CD8-positive, alpha-beta memory T cell (primary cell): ENCODE measurements around the gene CCDC18. TPM values are rescaled to one million over a fixed set of nuclear protein-coding genes. Genes with fewer than 3 reads are reported as not detected.
"Not testable (repeated sequence)": the region's sequence is repeated elsewhere in the genome, so short reads cannot be mapped to it uniquely, and the experiment has no call there.

ENCODE experiments used
- CTCF ChIA-PET: fragments of 350-600 bp; sonication (Branson Sonifier 250); formaldehyde crosslinking; loops from one replicate; lab custom pipeline; 2021; ENCODE audit warnings: antibody characterized with exemption; lab: Charles Lee
- POLR2A ChIA-PET: fragments of 350-600 bp; sonication (Branson Sonifier 250); formaldehyde crosslinking; loops from one replicate; lab custom pipeline; 2021; ENCODE audit warnings: antibody characterized with exemption; lab: Charles Lee
- DNase-seq, 5 donors: peaks; one replicate each; pipeline versions ENCODE4 v3.0.0 to v3.0.0-alpha.2; 2020 to 2022; ENCODE audit warnings: mixed read lengths in 1 of 5
- H3K27ac ChIP-seq: one replicate; pipeline ENCODE4 v1.7.0; 2013; ENCODE audit warnings: low read depth, mild to moderate bottlenecking, low read length, moderate library complexity
- H3K27me3 ChIP-seq: 2 replicates; pipeline ENCODE4 v1.7.0; 2013; ENCODE audit warnings: low read length, mild to moderate bottlenecking; ENCODE audit not compliant: insufficient read depth, poor library complexity, severe bottlenecking
- H3K36me3 ChIP-seq: 2 replicates; pipeline ENCODE4 v1.7.0; 2013; ENCODE audit warnings: mild to moderate bottlenecking, low read length, moderate library complexity; ENCODE audit not compliant: insufficient read depth
- H3K4me1 ChIP-seq: 2 replicates; pipeline ENCODE4 v1.7.0; 2013; ENCODE audit warnings: mild to moderate bottlenecking, low read length, moderate library complexity; ENCODE audit not compliant: insufficient read depth
- H3K4me3 ChIP-seq: 2 replicates; pipeline ENCODE4 v1.7.0; 2013; ENCODE audit warnings: mild to moderate bottlenecking, low read length
- H3K9me3 ChIP-seq: 2 replicates; pipeline ENCODE4 v1.7.0; 2013; ENCODE audit warnings: mild to moderate bottlenecking, low read length
- H3K27ac Mint-ChIP-seq, 8 donors: one replicate each; pipeline ENCODE4 v1.8.0; 2020 to 2021; ENCODE audit warnings: mixed read lengths in 8 of 8, mild to moderate bottlenecking in 6 of 8, inconsistent platforms in 3 of 8, moderate library complexity in 3 of 8
- H3K27me3 Mint-ChIP-seq, 2 donors: one replicate each; pipeline ENCODE4 v1.8.0; 2020 to 2021; ENCODE audit warnings: mixed read lengths in 2 of 2, mild to moderate bottlenecking in 1 of 2, moderate library complexity in 1 of 2
- H3K36me3 Mint-ChIP-seq, 3 donors: one replicate each; pipeline ENCODE4 v1.8.0; 2020 to 2021; ENCODE audit warnings: mixed read lengths in 3 of 3, inconsistent platforms in 1 of 3, mild to moderate bottlenecking in 1 of 3
- H3K4me1 Mint-ChIP-seq, 3 donors: one replicate each; pipeline ENCODE4 v1.8.0; 2020 to 2021; ENCODE audit warnings: mixed read lengths in 3 of 3, inconsistent platforms in 1 of 3, mild to moderate bottlenecking in 1 of 3
- H3K4me3 Mint-ChIP-seq, 7 donors: one replicate each; pipeline ENCODE4 v1.8.0; 2020 to 2021; ENCODE audit warnings: mixed read lengths in 7 of 7, mild to moderate bottlenecking in 6 of 7, moderate library complexity in 4 of 7, inconsistent platforms in 2 of 7
- H3K9me3 Mint-ChIP-seq, 5 donors: one replicate each; pipeline ENCODE4 v1.8.0; 2020 to 2022; ENCODE audit warnings: mixed read lengths in 5 of 5, mild to moderate bottlenecking in 3 of 5, moderate library complexity in 2 of 5, inconsistent platforms in 1 of 5
- polyA plus RNA-seq: library from polyadenylated mRNA; unstranded; fragments of 300-500 nt; fragmentation: Illumina TruSeq; gene quantifications from one replicate; pipeline ENCODE4 v1.2.3, GENCODE V29; 2021
- total RNA-seq, 2 experiments: library from RNA; stranded (reverse); gene quantifications; one replicate each; pipeline ENCODE4 v1.2.3, GENCODE V29; 2021

The CCDC18 gene
- total and polyA plus RNA-seq, 3 experiments from 2014 or later, result 9.6 to 11.5 (median 10.7) TPM

GRCh38 chr1:93159337-93159736 lies 21.2 kb upstream of the CCDC18 start:
- Histone ChIP-seq H3K9me3 (no peaks in the 10 kb centered on the region), H3K27me3 (no peaks in the 10 kb centered on the region), H3K27ac (no peak overlapping the region), H3K36me3 (peaks cover 12% of the 10 kb centered on the region), H3K4me1 (no peaks in the 10 kb centered on the region), H3K4me3 (no peak overlapping the region)
- POLR2A ChIA-PET, result no interaction called here
- H3K36me3 Mint-ChIP-seq, result peaks cover 0 to 70% (median 11%) of the 10 kb centered on the region in 3 donors
- no peaks in the 10 kb centered on the region for H3K9me3 Mint-ChIP-seq
- DNase-seq, result no peak
- H3K4me3 Mint-ChIP-seq, result no peak overlapping the region
- no peaks in the 10 kb centered on the region for H3K27me3 Mint-ChIP-seq
- CTCF ChIA-PET, result no interaction called here
- peaks cover 28 to 44% (median 41%) of the 10 kb centered on the region in 3 donors for H3K4me1 Mint-ChIP-seq
- peak overlapping the region in 2 of 8 donors; percentile 10 to 71 for H3K27ac Mint-ChIP-seq

GRCh38 chr1:93163314-93163713 lies 17.2 kb upstream of the CCDC18 start:
- H3K9me3 ChIP-seq, DNase-seq, H3K27me3 Mint-ChIP-seq, H3K9me3 Mint-ChIP-seq, H3K4me1 ChIP-seq, H3K27ac ChIP-seq, H3K27ac Mint-ChIP-seq, H3K36me3 ChIP-seq, CTCF ChIA-PET, H3K4me3 Mint-ChIP-seq, POLR2A ChIA-PET, H3K4me3 ChIP-seq, H3K27me3 ChIP-seq: not testable (repeated sequence)
- H3K36me3 Mint-ChIP-seq, result peaks cover 5 to 57% (median 13%) of the 10 kb centered on the region in 3 donors
- peaks cover 47 to 71% (median 62%) of the 10 kb centered on the region in 3 donors for H3K4me1 Mint-ChIP-seq

- no peaks in the 10 kb centered on the region for H3K27me3 Mint-ChIP-seq
- DNase-seq, result no peak
- Histone ChIP-seq H3K27me3 (no peaks in the 10 kb centered on the region), H3K9me3 (no peaks in the 10 kb centered on the region), H3K4me1 (no peaks in the 10 kb centered on the region), H3K27ac (no peak overlapping the region), H3K4me3 (no peak overlapping the region), H3K36me3 (no peaks in the 10 kb centered on the region)
- peaks cover 0 to 8% (median 0%) of the 10 kb centered on the region in 5 donors for H3K9me3 Mint-ChIP-seq
- peak overlapping the region in 2 of 8 donors; percentile 12 to 52 for H3K27ac Mint-ChIP-seq
- POLR2A ChIA-PET, result no interaction called here
- H3K4me1 Mint-ChIP-seq, result peaks cover 60 to 82% (median 75%) of the 10 kb centered on the region in 3 donors
- no peak overlapping the region for H3K4me3 Mint-ChIP-seq
- H3K36me3 Mint-ChIP-seq, result peaks cover 8 to 51% (median 13%) of the 10 kb centered on the region in 3 donors
- CTCF ChIA-PET, result interaction anchor here (0.7 kb wide), 1 partner anchor 69 kb away, joined by 3 read pairs; no protein-coding TSS in a partner anchor
Measured at GRCh38 chr1:93164816-93165215, 15.7 kb upstream of the CCDC18 start.

- DNase-seq, H3K36me3 ChIP-seq, H3K27me3 Mint-ChIP-seq, H3K9me3 ChIP-seq, H3K27ac ChIP-seq, H3K4me3 Mint-ChIP-seq, H3K27me3 ChIP-seq, H3K4me3 ChIP-seq, H3K4me1 ChIP-seq, POLR2A ChIA-PET, H3K9me3 Mint-ChIP-seq: not testable (repeated sequence)
- Mint-ChIP-seq H3K36me3 (peaks cover 8 to 47% (median 13%) of the 10 kb centered on the region in 3 donors), H3K4me1 (peaks cover 59 to 80% (median 75%) of the 10 kb centered on the region in 3 donors), H3K27ac (peak overlapping the region in 4 of 8 donors; percentile 27 to 55 (median 40))
- CTCF ChIA-PET, result interaction anchor here (1.0 kb wide), 1 partner anchor 14 kb away, joined by 4 read pairs; the partner anchor contains the start of gene TMED5
Measured at GRCh38 chr1:93165895-93166294, 14.6 kb upstream of the CCDC18 start.

- Histone ChIP-seq H3K27me3 (no peaks in the 10 kb centered on the region), H3K27ac (no peak overlapping the region), H3K4me3 (no peak overlapping the region), H3K9me3 (no peaks in the 10 kb centered on the region), H3K36me3 (no peaks in the 10 kb centered on the region), H3K4me1 (peaks cover 8% of the 10 kb centered on the region)
- Mint-ChIP-seq H3K4me3 (no peak overlapping the region), H3K9me3 (peaks cover 0 to 8% (median 0%) of the 10 kb centered on the region in 5 donors), H3K27ac (peak overlapping the region in 2 of 8 donors; percentile 8 to 17), H3K4me1 (peaks cover 63 to 80% (median 75%) of the 10 kb centered on the region in 3 donors), H3K27me3 (no peaks in the 10 kb centered on the region), H3K36me3 (peaks cover 8 to 42% (median 9%) of the 10 kb centered on the region in 3 donors)
- ChIA-PET CTCF (no interaction called here), POLR2A (interaction anchor here (1.2 kb wide), 1 partner anchor 12 kb away, joined by 7 read pairs; no protein-coding TSS in a partner anchor)
- DNase-seq, result no peak
Measured at GRCh38 chr1:93167006-93167405, 13.5 kb upstream of the CCDC18 start.

- peaks cover 13 to 45% (median 14%) of the 10 kb centered on the region in 3 donors for H3K36me3 Mint-ChIP-seq
Measured at GRCh38 chr1:93170141-93170678, 10.3 kb upstream of the CCDC18 start.

GRCh38 chr1:93171549-93172034 lies 8.9 kb upstream of the CCDC18 start:
- H3K27me3 Mint-ChIP-seq, result no peaks in the 10 kb centered on the region
- peaks cover 6% of the 10 kb centered on the region for H3K36me3 ChIP-seq
- ChIA-PET CTCF (no interaction called here), POLR2A (interaction anchor here (0.6 kb wide), 1 partner anchor 48 kb away, joined by 17 read pairs; no protein-coding TSS in a partner anchor)
- H3K36me3 Mint-ChIP-seq, result peaks cover 12 to 49% (median 14%) of the 10 kb centered on the region in 3 donors
- peaks cover 0 to 8% (median 0%) of the 10 kb centered on the region in 5 donors for H3K9me3 Mint-ChIP-seq
- H3K27ac Mint-ChIP-seq, result peak overlapping the region; percentile 15 to 90 (median 72)
- peak overlapping the region; percentile 37 for H3K4me3 ChIP-seq
- H3K9me3 ChIP-seq, result no peaks in the 10 kb centered on the region
- peaks cover 72 to 87% (median 82%) of the 10 kb centered on the region in 3 donors for H3K4me1 Mint-ChIP-seq
- H3K4me1 ChIP-seq, result peaks cover 43% of the 10 kb centered on the region
- H3K4me3 Mint-ChIP-seq, result peak overlapping the region; percentile 78 to 87 (median 83)
- no peak overlapping the region for H3K27ac ChIP-seq
- DNase-seq, result no peak
- no peaks in the 10 kb centered on the region for H3K27me3 ChIP-seq

More at GRCh38 chr1:93170141-93170678, 10.3 kb upstream of the CCDC18 start:
- H3K4me3 ChIP-seq, H3K27me3 Mint-ChIP-seq, CTCF ChIA-PET, H3K27ac ChIP-seq, DNase-seq, H3K9me3 Mint-ChIP-seq, H3K27me3 ChIP-seq, H3K4me3 Mint-ChIP-seq, H3K9me3 ChIP-seq, H3K36me3 ChIP-seq: not testable (repeated sequence)
- peaks cover 35% of the 10 kb centered on the region for H3K4me1 ChIP-seq
- peaks cover 73 to 87% (median 80%) of the 10 kb centered on the region in 3 donors for H3K4me1 Mint-ChIP-seq
- H3K27ac Mint-ChIP-seq, result peak overlapping the region in 1 of 8 donors; percentile 64
- POLR2A ChIA-PET, result interaction anchor here (0.6 kb wide), 1 partner anchor 208 kb away, joined by 3 read pairs; no protein-coding TSS in a partner anchor

GRCh38 chr1:93172778-93173177 lies 7.7 kb upstream of the CCDC18 start:
- POLR2A ChIA-PET, result interaction anchor here (1.0 kb wide), 1 partner anchor 60 kb away, joined by 3 read pairs; no protein-coding TSS in a partner anchor
- Mint-ChIP-seq H3K36me3 (peaks cover 9 to 48% (median 12%) of the 10 kb centered on the region in 3 donors), H3K4me3 (peak overlapping the region in 6 of 7 donors; percentile 32 to 78 (median 65)), H3K9me3 (peaks cover 0 to 6% (median 0%) of the 10 kb centered on the region in 5 donors), H3K27me3 (no peaks in the 10 kb centered on the region), H3K27ac (peak overlapping the region in 3 of 8 donors; percentile 4 to 42 (median 10)), H3K4me1 (peaks cover 75 to 87% (median 85%) of the 10 kb centered on the region in 3 donors)
- Histone ChIP-seq H3K27ac (no peak overlapping the region), H3K4me3 (no peak overlapping the region), H3K9me3 (no peaks in the 10 kb centered on the region), H3K4me1 (peaks cover 55% of the 10 kb centered on the region), H3K36me3 (peaks cover 6% of the 10 kb centered on the region), H3K27me3 (no peaks in the 10 kb centered on the region)
- DNase-seq, result no peak
- CTCF ChIA-PET, result interaction anchor here (0.8 kb wide), 1 partner anchor 32 kb away, joined by 3 read pairs; no protein-coding TSS in a partner anchor
